Parathyroid adenoma (tissue), 2 donors: ENCODE data around the gene OAS3.
"Not testable (repeated sequence)": the region's sequence is repeated elsewhere in the genome, so short reads cannot be mapped to it uniquely, and the experiment has no call there.

Experiments
- H2AFZ ChIP-seq: fragments of 300-600 bp; sonication (generic); one replicate; pipeline ENCODE4 v1.7.0; 2017; ENCODE audit warnings: antibody characterized with exemption, mild to moderate bottlenecking
- H3K27ac ChIP-seq: fragments of 300-600 bp; sonication (generic); one replicate; pipeline ENCODE4 v1.7.0; 2017
- H3K27me3 ChIP-seq: fragments of 300-600 bp; sonication (generic); one replicate; pipeline ENCODE4 v1.7.0; 2017; ENCODE audit warnings: low read length; ENCODE audit not compliant: control insufficient read depth, insufficient read depth
- H3K36me3 ChIP-seq: fragments of 300-600 bp; sonication (generic); one replicate; pipeline ENCODE4 v1.7.0; 2017; ENCODE audit warnings: low read length; ENCODE audit not compliant: control insufficient read depth, insufficient read depth
- H3K4me1 ChIP-seq: fragments of 300-600 bp; sonication (generic); one replicate; pipeline ENCODE4 v1.7.0; 2017; ENCODE audit warnings: control low read depth
- H3K4me2 ChIP-seq: fragments of 300-600 bp; sonication (generic); one replicate; pipeline ENCODE4 v1.7.0; 2017; ENCODE audit warnings: low read length
- H3K4me3 ChIP-seq: fragments of 300-600 bp; sonication (generic); one replicate; pipeline ENCODE4 v1.7.0; 2017; ENCODE audit warnings: low read depth, low read length
- H3K79me2 ChIP-seq: fragments of 300-600 bp; sonication (generic); one replicate; pipeline ENCODE4 v1.7.0; 2017; ENCODE audit warnings: control low read depth
- H3K9ac ChIP-seq: fragments of 300-600 bp; sonication (generic); one replicate; pipeline ENCODE4 v1.7.0; 2017; ENCODE audit warnings: mild to moderate bottlenecking
- H3K9me3 ChIP-seq: fragments of 300-600 bp; sonication (generic); one replicate; pipeline ENCODE4 v1.7.0; 2017; ENCODE audit warnings: low read length; ENCODE audit not compliant: control insufficient read depth
- CTCF ChIP-seq: fragments of 300-600 bp; sonication (generic); IDR thresholded peaks from one replicate; pipeline ENCODE4 v1.7.0; 2017; ENCODE audit warnings: antibody characterized with exemption, mild to moderate bottlenecking
- donor health status: primary hyperparathyroidism.

Gene OAS3

GRCh38 chr12:112988224-112988623 is 50.0 kb downstream of the OAS3 start:
- Histone ChIP-seq H3K36me3 (no peaks in the 10 kb centered on the region), H3K27me3 (no peaks in the 10 kb centered on the region), H3K4me2 (no peak overlapping the region), H3K27ac (no peak overlapping the region), H3K9me3 (no peaks in the 10 kb centered on the region), H3K4me1 (no peaks in the 10 kb centered on the region), H3K4me3 (no peak overlapping the region), H3K79me2 (no peaks in the 10 kb centered on the region), H3K9ac (no peak overlapping the region), H2AFZ (no peak overlapping the region)
- no peak for TF ChIP-seq CTCF

GRCh38 chr12:112988823-112989385 is 50.6 kb downstream of the OAS3 start:
- not testable (repeated sequence) for H3K79me2 ChIP-seq, H3K4me3 ChIP-seq, H3K4me2 ChIP-seq, H3K9me3 ChIP-seq, H3K9ac ChIP-seq, H2AFZ ChIP-seq, H3K36me3 ChIP-seq, H3K27me3 ChIP-seq, H3K27ac ChIP-seq, H3K4me1 ChIP-seq

- H3K27me3 ChIP-seq, result no peaks in the 10 kb centered on the region
- H3K9ac ChIP-seq, result no peak overlapping the region
- TF ChIP-seq CTCF, result no peak
- no peak overlapping the region for H3K4me3 ChIP-seq
- H3K79me2 ChIP-seq, result no peaks in the 10 kb centered on the region
- no peak overlapping the region for H3K4me2 ChIP-seq
- no peak overlapping the region for H3K27ac ChIP-seq
- no peak overlapping the region for H2AFZ ChIP-seq
- no peaks in the 10 kb centered on the region for H3K9me3 ChIP-seq
- H3K4me1 ChIP-seq, result no peaks in the 10 kb centered on the region
- no peaks in the 10 kb centered on the region for H3K36me3 ChIP-seq
These were observed 51.5 kb downstream of the OAS3 start for GRCh38 chr12:112989806-112990205.

- H3K27ac ChIP-seq, result peak overlapping the region; percentile 9
- no peaks in the 10 kb centered on the region for H3K36me3 ChIP-seq
- peak; percentile 97 for TF ChIP-seq CTCF
- H2AFZ ChIP-seq, result no peak overlapping the region
- H3K9me3 ChIP-seq, result no peaks in the 10 kb centered on the region
- no peaks in the 10 kb centered on the region for H3K4me1 ChIP-seq
- no peak overlapping the region for H3K4me2 ChIP-seq
- no peak overlapping the region for H3K9ac ChIP-seq
- no peaks in the 10 kb centered on the region for H3K27me3 ChIP-seq
- H3K4me3 ChIP-seq, result no peak overlapping the region
- H3K79me2 ChIP-seq, result no peaks in the 10 kb centered on the region
These were observed 54.5 kb downstream of the OAS3 start for GRCh38 chr12:112992541-112993398.

- no peaks in the 10 kb centered on the region for H3K79me2 ChIP-seq
- H3K4me2 ChIP-seq, result no peak overlapping the region
- H3K27ac ChIP-seq, result no peak overlapping the region
- no peak overlapping the region for H3K4me3 ChIP-seq
- no peaks in the 10 kb centered on the region for H3K9me3 ChIP-seq
- H3K36me3 ChIP-seq, result no peaks in the 10 kb centered on the region
- TF ChIP-seq CTCF, result no peak
- no peaks in the 10 kb centered on the region for H3K27me3 ChIP-seq
- no peak overlapping the region for H3K9ac ChIP-seq
- H3K4me1 ChIP-seq, result no peaks in the 10 kb centered on the region
- no peak overlapping the region for H2AFZ ChIP-seq
These were observed 56.7 kb downstream of the OAS3 start for GRCh38 chr12:112995008-112995407.
